Smooth muscle cell (in vitro differentiated cells): ENCODE measurements around the gene TRAF2. TPM values are rescaled to one million over a fixed set of nuclear protein-coding genes. Genes with fewer than 3 reads are reported as not detected.

Experiments used
- DNase-seq: peaks from one replicate; lab custom pipeline; 2025; ENCODE audit not compliant: unreplicated experiment; lab: John Stamatoyannopoulos, UW
- H2AFZ ChIP-seq: fragments of 200-600 bp; sonication (generic); 2 replicates; pipeline ENCODE4 v1.6.0; 2016; ENCODE audit warnings: antibody characterized with exemption, low read depth, mild to moderate bottlenecking
- H3F3A ChIP-seq: fragments of 200-600 bp; sonication (generic); 2 replicates; pipeline ENCODE4 v1.6.0; 2017; ENCODE audit warnings: antibody characterized with exemption, low read depth
- H3K27ac ChIP-seq: fragments of 200-600 bp; sonication (generic); 2 replicates; pipeline ENCODE4 v1.5.1; 2016; ENCODE audit warnings: low read depth, mild to moderate bottlenecking
- H3K27me3 ChIP-seq: fragments of 200-600 bp; sonication (generic); 2 replicates; pipeline ENCODE4 v1.6.1; 2016; ENCODE audit warnings: low read depth, mild to moderate bottlenecking
- H3K36me3 ChIP-seq: fragments of 200-600 bp; sonication (generic); 2 replicates; pipeline ENCODE4 v1.5.1; 2016; ENCODE audit warnings: low read depth
- H3K4me1 ChIP-seq: fragments of 200-600 bp; sonication (generic); 2 replicates; pipeline ENCODE4 v1.5.1; 2016; ENCODE audit warnings: low read depth
- H3K4me2 ChIP-seq: fragments of 200-600 bp; sonication (generic); 2 replicates; pipeline ENCODE4 v1.6.0; 2016; ENCODE audit warnings: mild to moderate bottlenecking
- H3K4me3 ChIP-seq: fragments of 200-600 bp; sonication (generic); 2 replicates; pipeline ENCODE4 v1.5.1; 2016; ENCODE audit warnings: mild to moderate bottlenecking
- H3K79me2 ChIP-seq: fragments of 200-600 bp; sonication (generic); 2 replicates; pipeline ENCODE4 v1.6.0; 2016; ENCODE audit warnings: low read depth, mild to moderate bottlenecking
- H3K9ac ChIP-seq: fragments of 200-600 bp; sonication (generic); 2 replicates; pipeline ENCODE4 v1.6.0; 2016; ENCODE audit warnings: low read depth
- H3K9me3 ChIP-seq: fragments of 200-600 bp; sonication (generic); replicated peaks from 2 replicates; pipeline ENCODE4 v1.5.1; 2016; ENCODE audit warnings: low read depth
- H4K20me1 ChIP-seq: fragments of 200-600 bp; sonication (generic); 2 replicates; pipeline ENCODE4 v1.6.0; 2016; ENCODE audit warnings: low read depth
- CTCF ChIP-seq: fragments of 200-600 bp; sonication (generic); IDR thresholded peaks from 2 replicates; pipeline ENCODE4 v1.5.1; 2017; ENCODE audit warnings: borderline replicate concordance, mild to moderate bottlenecking, antibody characterized with exemption; ENCODE audit not compliant: insufficient read depth, poor library complexity, severe bottlenecking
- WGBS: methylation state at CpG from one replicate; pipeline ENCODE4 v1.1.7; 2016; ENCODE audit warnings: low lambda C conversion rate; 5-methylcytosine and 5-hydroxymethylcytosine counted together
- polyA plus RNA-seq: library from polyadenylated mRNA; unstranded; fragments of >200 nt; fragmentation: Nextera tagmentation; extraction: Ambion mirVana; gene quantifications from 2 replicates; pipeline ENCODE4 v1.2.1, GENCODE V29; 2016
- total RNA-seq: library from RNA; depleted of rRNA; stranded (reverse); fragments of >200 nt; gene quantifications from 2 replicates; pipeline ENCODE4 v1.2.3, GENCODE V29; 2014

Gene TRAF2
- total and polyA plus RNA-seq, 2 experiments from 2014 or later = 7.0 to 15.9 TPM

GRCh38 chr9:136926154-136926704 lies 39.9 kb downstream of the TRAF2 start:
- H3K4me3 ChIP-seq = no peak overlapping the region
- no peaks in the 10 kb centered on the region for H3K4me1 ChIP-seq
- H3K27me3 ChIP-seq = no peaks in the 10 kb centered on the region
- no peaks in the 10 kb centered on the region for H3K79me2 ChIP-seq
- H3K9me3 ChIP-seq = no peaks in the 10 kb centered on the region
- H3K36me3 ChIP-seq = no peaks in the 10 kb centered on the region
- WGBS = 95% methylated on average over 9 of the region's 9 CpGs
- DNase-seq = no peak
- TF ChIP-seq CTCF = no peak
- H3K27ac ChIP-seq = no peak overlapping the region
- H3K4me2 ChIP-seq = no peak overlapping the region
- no peak overlapping the region for H3K9ac ChIP-seq
- H4K20me1 ChIP-seq = no peaks in the 10 kb centered on the region
- no peaks in the 10 kb centered on the region for H3F3A ChIP-seq
- H2AFZ ChIP-seq = no peak overlapping the region

GRCh38 chr9:136926749-136927148 lies 40.4 kb downstream of the TRAF2 start:
- no peaks in the 10 kb centered on the region for H3K79me2 ChIP-seq
- no peaks in the 10 kb centered on the region for H3K27me3 ChIP-seq
- no peak for TF ChIP-seq CTCF
- no peak overlapping the region for H3K9ac ChIP-seq
- H3K4me3 ChIP-seq = no peak overlapping the region
- WGBS = 98% methylated on average over 13 of the region's 13 CpGs
- no peaks in the 10 kb centered on the region for H3F3A ChIP-seq
- H4K20me1 ChIP-seq = no peaks in the 10 kb centered on the region
- no peak overlapping the region for H2AFZ ChIP-seq
- H3K4me2 ChIP-seq = no peak overlapping the region
- no peaks in the 10 kb centered on the region for H3K4me1 ChIP-seq
- H3K9me3 ChIP-seq = no peaks in the 10 kb centered on the region
- no peak for DNase-seq
- H3K27ac ChIP-seq = no peak overlapping the region
- no peaks in the 10 kb centered on the region for H3K36me3 ChIP-seq

- WGBS = 86% methylated on average over 23 of the region's 23 CpGs
- no peak overlapping the region for H3K4me3 ChIP-seq
These were observed 41.3 kb downstream of the TRAF2 start for GRCh38 chr9:136927343-136928271.

More at GRCh38 chr9:136927343-136928271, 41.3 kb downstream of the TRAF2 start:
- H3F3A ChIP-seq = no peaks in the 10 kb centered on the region
- no peaks in the 10 kb centered on the region for H3K4me1 ChIP-seq
- no peak for TF ChIP-seq CTCF
- H3K9ac ChIP-seq = no peak overlapping the region
- H3K79me2 ChIP-seq = no peaks in the 10 kb centered on the region
- no peak overlapping the region for H3K4me2 ChIP-seq
- H3K36me3 ChIP-seq = no peaks in the 10 kb centered on the region
- DNase-seq = no peak
- no peak overlapping the region for H2AFZ ChIP-seq
- no peaks in the 10 kb centered on the region for H3K27me3 ChIP-seq
- H3K27ac ChIP-seq = no peak overlapping the region
- no peaks in the 10 kb centered on the region for H3K9me3 ChIP-seq
- no peaks in the 10 kb centered on the region for H4K20me1 ChIP-seq
